Hepatocyte (in vitro differentiated cells): ENCODE measurements around the gene RMP24. TPM values are rescaled to one million over a fixed set of nuclear protein-coding genes. Genes with fewer than 3 reads are reported as not detected.

ENCODE experiments used
- DNase-seq: peaks from one replicate; pipeline ENCODE4 v3.0.0-alpha.2; 2016; ENCODE audit warnings: low spot score
- H2AFZ ChIP-seq: fragments of 200-600 bp; sonication (generic); 2 replicates; pipeline ENCODE4 v1.6.0; 2016; ENCODE audit warnings: antibody characterized with exemption, mild to moderate bottlenecking
- H3K27ac ChIP-seq: fragments of 200-600 bp; sonication (generic); 2 replicates; pipeline ENCODE4 v1.5.1; 2016; ENCODE audit warnings: mild to moderate bottlenecking
- H3K27me3 ChIP-seq: fragments of 200-600 bp; sonication (generic); 2 replicates; pipeline ENCODE4 v1.6.1; 2016
- H3K36me3 ChIP-seq: fragments of 200-600 bp; sonication (generic); replicated peaks from 2 replicates; pipeline ENCODE4 v1.5.1; 2016; ENCODE audit warnings: low read depth; ENCODE audit not compliant: insufficient read depth
- H3K4me1 ChIP-seq: fragments of 200-600 bp; sonication (generic); 2 replicates; pipeline ENCODE4 v1.5.1; 2016; ENCODE audit warnings: mild to moderate bottlenecking, moderate library complexity; ENCODE audit not compliant: insufficient read depth
- H3K4me2 ChIP-seq: fragments of 200-600 bp; sonication (generic); 2 replicates; pipeline ENCODE4 v1.6.0; 2016
- H3K4me3 ChIP-seq: fragments of 200-600 bp; sonication (generic); 2 replicates; pipeline ENCODE4 v1.5.1; 2016; ENCODE audit warnings: mild to moderate bottlenecking
- H3K79me2 ChIP-seq: fragments of 200-600 bp; sonication (generic); 2 replicates; pipeline ENCODE4 v1.6.0; 2017; ENCODE audit warnings: mild to moderate bottlenecking
- H3K9me2 ChIP-seq: fragments of 200-600 bp; sonication (generic); replicated peaks from 2 replicates; pipeline ENCODE4 v1.6.0; 2017; ENCODE audit warnings: mild to moderate bottlenecking; ENCODE audit not compliant: insufficient read depth
- H3K9me3 ChIP-seq: fragments of 200-600 bp; sonication (generic); 2 replicates; pipeline ENCODE4 v1.5.1; 2016; ENCODE audit warnings: low read depth, mild to moderate bottlenecking
- H4K20me1 ChIP-seq: fragments of 200-600 bp; sonication (generic); 2 replicates; pipeline ENCODE4 v1.6.0; 2016; ENCODE audit warnings: mild to moderate bottlenecking; ENCODE audit not compliant: insufficient read depth, poor library complexity, severe bottlenecking
- CTCF ChIP-seq: fragments of 200-600 bp; sonication (generic); IDR thresholded peaks from 2 replicates; pipeline ENCODE4 v1.5.1; 2016; ENCODE audit warnings: antibody characterized with exemption, mild to moderate bottlenecking; ENCODE audit not compliant: poor library complexity
- EZH2 ChIP-seq: fragments of 200-600 bp; sonication (generic); IDR thresholded peaks from 2 replicates; pipeline ENCODE4 v1.6.1; 2016; ENCODE audit warnings: antibody characterized with exemption, mild to moderate bottlenecking, borderline replicate concordance
- EZH2phosphoT487 ChIP-seq: fragments of 200-600 bp; sonication (generic); IDR thresholded peaks from one replicate; pipeline ENCODE4 v1.6.1; 2018; ENCODE audit warnings: antibody characterized with exemption, mild to moderate bottlenecking, low read depth, moderate library complexity; ENCODE audit not compliant: unreplicated experiment, severe bottlenecking
- WGBS: methylation state at CpG from one replicate; pipeline ENCODE4 v1.1.6; 2016; ENCODE audit warnings: low lambda C conversion rate; ENCODE audit errors: missing lambda C conversion rate; 5-methylcytosine and 5-hydroxymethylcytosine counted together
- microRNA-seq: library from miRNA; unstranded; fragments of <30 nt; microRNA quantifications from one replicate; pipeline ENCODE4, GENCODE V29; 2017
- polyA plus RNA-seq: library from polyadenylated mRNA; unstranded; fragments of >200 nt; fragmentation: Nextera tagmentation; extraction: Ambion mirVana; gene quantifications from 2 replicates; pipeline ENCODE4 v1.2.1, GENCODE V29; 2016
- small RNA-seq: library from RNA; depleted of rRNA; stranded (forward); fragments of <200 nt; gene quantifications from one replicate; pipeline ENCODE3, GENCODE V24; 2014
- total RNA-seq: library from RNA; depleted of rRNA; stranded (reverse); fragments of >200 nt; gene quantifications from 2 replicates; pipeline ENCODE4 v1.2.3, GENCODE V29; 2014

Gene RMP24

GRCh38 chr18:36028859-36029258, 56.4 kb downstream of the RMP24 start:
- no peak overlapping the region for H3K4me3 ChIP-seq
- no peaks in the 10 kb centered on the region for H3K9me3 ChIP-seq
- 69% methylated on average over 2 of the region's 2 CpGs for WGBS
- no peak overlapping the region for H2AFZ ChIP-seq
- no peaks in the 10 kb centered on the region for H3K27me3 ChIP-seq
- no peak for DNase-seq
- H4K20me1 ChIP-seq = peaks cover 8% of the 10 kb centered on the region
- TF ChIP-seq EZH2phosphoT487 (no peak), CTCF (no peak), EZH2 (no peak)
- no peaks in the 10 kb centered on the region for H3K9me2 ChIP-seq
- H3K4me2 ChIP-seq = no peak overlapping the region
- no peak overlapping the region for H3K27ac ChIP-seq
- peaks cover 16% of the 10 kb centered on the region for H3K79me2 ChIP-seq
- H3K36me3 ChIP-seq = no peaks in the 10 kb centered on the region
- H3K4me1 ChIP-seq = no peaks in the 10 kb centered on the region

Small RNA genes within 50 kb of the gene (microRNA-seq; reads per million reads assigned to microRNA genes)
- gene MIR3929 = not detected

Small RNA genes within 50 kb of the gene (small RNA-seq; reads per million reads assigned to genes)
- gene MIR3929 = 0.09 reads per million

Other genes starting within 250 kb of the RMP24 start
- 65.8 and 68.0 TPM in 2 replicates for gene RPRD1A, start 94.9 kb downstream of the RMP24 start, total RNA-seq
- 23.3 and 23.7 TPM in 2 replicates for gene RPRD1A, start 94.9 kb downstream of the RMP24 start, polyA plus RNA-seq
- gene SLC39A6, start 156.7 kb downstream of the RMP24 start, total RNA-seq = 53.6 and 59.6 TPM in 2 replicates
- 46.6 and 48.3 TPM in 2 replicates for gene SLC39A6, start 156.7 kb downstream of the RMP24 start, polyA plus RNA-seq
- 63.8 and 80.3 TPM in 2 replicates for gene ELP2, start 157.2 kb downstream of the RMP24 start, total RNA-seq
- 54.3 and 55.5 TPM in 2 replicates for gene ELP2, start 157.2 kb downstream of the RMP24 start, polyA plus RNA-seq
- 7.9 and 8.6 TPM in 2 replicates for gene MOCOS, start 214.8 kb downstream of the RMP24 start, total RNA-seq
- 3.1 and 6.0 TPM in 2 replicates for gene MOCOS, start 214.8 kb downstream of the RMP24 start, polyA plus RNA-seq